Natural killer cell (primary cell): ENCODE measurements around the gene GPR52. TPM values are rescaled to one million over a fixed set of nuclear protein-coding genes. Genes with fewer than 3 reads are reported as not detected.

Experiments used
- ATAC-seq, 3 donors: fragments of 150-1000 bp in 2 of 3; fragments of 200-7000 bp in 1 of 3; cut with Tn5 transposase; 1 replicate in 1 of 3; 2 replicates in 2 of 3; pipeline ENCODE4 v1.10.0; 2021; ENCODE audit warnings: mild to moderate bottlenecking in 2 of 3, moderate library complexity in 2 of 3
- DNase-seq, 2 donors: peaks; one replicate each; pipeline versions ENCODE4 v3.0.0 to v3.0.0-alpha.2; 2013 to 2021; ENCODE audit warnings: mixed read lengths in 1 of 2
- H3K27ac ChIP-seq: one replicate; pipeline ENCODE4 v1.5.1; 2013; ENCODE audit warnings: mild to moderate bottlenecking, low read length
- H3K27me3 ChIP-seq: one replicate; pipeline ENCODE4 v1.6.1; 2013; ENCODE audit warnings: low read length; ENCODE audit not compliant: control insufficient read depth, insufficient read depth
- H3K36me3 ChIP-seq: one replicate; pipeline ENCODE4 v1.6.1; 2013; ENCODE audit warnings: low read length; ENCODE audit not compliant: control insufficient read depth, insufficient read depth
- H3K4me1 ChIP-seq: one replicate; pipeline ENCODE4 v1.6.1; 2013; ENCODE audit warnings: low read length; ENCODE audit not compliant: control insufficient read depth, insufficient read depth
- H3K4me3 ChIP-seq: one replicate; pipeline ENCODE4 v1.5.1; 2013; ENCODE audit warnings: low read length
- H3K9me3 ChIP-seq: one replicate; pipeline ENCODE4 v1.6.1; 2013; ENCODE audit warnings: low read length; ENCODE audit not compliant: control insufficient read depth, insufficient read depth
- H3K27ac Mint-ChIP-seq, 2 donors: one replicate each; pipeline ENCODE4 v1.8.0; 2022; ENCODE audit warnings: mild to moderate bottlenecking in 2 of 2, mixed read lengths in 2 of 2, moderate library complexity in 1 of 2
- H3K27me3 Mint-ChIP-seq, 2 donors: one replicate each; pipeline ENCODE4 v1.8.0; 2022; ENCODE audit warnings: low read depth in 2 of 2, mixed read lengths in 2 of 2
- H3K36me3 Mint-ChIP-seq: one replicate; pipeline ENCODE4 v1.8.0; 2022; ENCODE audit warnings: mixed read lengths
- H3K4me1 Mint-ChIP-seq, 2 donors: one replicate each; pipeline ENCODE4 v1.8.0; 2022; ENCODE audit warnings: mixed read lengths in 2 of 2
- H3K4me3 Mint-ChIP-seq: one replicate; pipeline ENCODE4 v1.8.0; 2022; ENCODE audit warnings: mild to moderate bottlenecking, moderate library complexity, mixed read lengths
- H3K9me3 Mint-ChIP-seq, 2 donors: one replicate each; pipeline ENCODE4 v1.8.0; 2022; ENCODE audit warnings: mixed read lengths in 2 of 2
- CTCF ChIP-seq: fragments of 200-600 bp; IDR thresholded peaks from one replicate; pipeline ENCODE4 v1.8.0; 2022; ENCODE audit warnings: antibody characterized with exemption
- WGBS: methylation state at CpG from one replicate; pipeline ENCODE4 v1.1.7; 2013; ENCODE audit warnings: missing lambda C conversion rate; ENCODE audit not compliant: insufficient coverage; 5-methylcytosine and 5-hydroxymethylcytosine counted together
- intact Hi-C: fragments of 100-400 bp; cut with micrococcal nuclease; formaldehyde crosslinking; loops from one replicate; pipeline ENCODE4 v1.14.2; 2022
- total RNA-seq, 4 donors: library from RNA; stranded (reverse); fragments of 120-200 nt in 1 of 4; gene quantifications; one replicate each; pipeline versions ENCODE4 v1.2.3 to v1.2.4, GENCODE V29; 2013 to 2022

The GPR52 gene
- total RNA-seq, 3 donors from 2014 or later (not counting 1 experiment from before 2014, with no cell fraction given), result 9.6 to 17.6 (median 14.1) TPM

GRCh38 chr1:174445351-174445750, 2.4 kb upstream of the GPR52 start:
- H3K36me3 Mint-ChIP-seq, result no peaks in the 10 kb centered on the region
- H3K27ac Mint-ChIP-seq, result no peak overlapping the region
- H3K9me3 Mint-ChIP-seq, result no peaks in the 10 kb centered on the region
- ATAC-seq, result no peak
- Histone ChIP-seq H3K27me3 (no peaks in the 10 kb centered on the region), H3K36me3 (no peaks in the 10 kb centered on the region), H3K9me3 (no peaks in the 10 kb centered on the region), H3K27ac (no peak overlapping the region), H3K4me3 (no peak overlapping the region), H3K4me1 (no peaks in the 10 kb centered on the region)
- no peak overlapping the region for H3K4me3 Mint-ChIP-seq
- DNase-seq, result no peak
- TF ChIP-seq CTCF, result no peak
- H3K4me1 Mint-ChIP-seq, result peaks cover 38 to 47% of the 10 kb centered on the region in 2 donors
- intact Hi-C loops, result no loop called here
- H3K27me3 Mint-ChIP-seq, result no peaks in the 10 kb centered on the region

- Mint-ChIP-seq H3K4me1 (peaks cover 38 to 47% of the 10 kb centered on the region in 2 donors), H3K27me3 (no peaks in the 10 kb centered on the region), H3K36me3 (no peaks in the 10 kb centered on the region), H3K27ac (no peak overlapping the region), H3K4me3 (no peak overlapping the region), H3K9me3 (no peaks in the 10 kb centered on the region)
- 98% methylated on average over 5 of the region's 6 CpGs for WGBS
- TF ChIP-seq CTCF, result no peak
- Histone ChIP-seq H3K27ac (no peak overlapping the region), H3K4me3 (no peak overlapping the region), H3K9me3 (no peaks in the 10 kb centered on the region), H3K36me3 (no peaks in the 10 kb centered on the region), H3K4me1 (no peaks in the 10 kb centered on the region), H3K27me3 (no peaks in the 10 kb centered on the region)
- intact Hi-C loops, result no loop called here
- no peak for ATAC-seq
- no peak for DNase-seq
These were observed 1.9 kb upstream of the GPR52 start for GRCh38 chr1:174445817-174446216.

DNA sequence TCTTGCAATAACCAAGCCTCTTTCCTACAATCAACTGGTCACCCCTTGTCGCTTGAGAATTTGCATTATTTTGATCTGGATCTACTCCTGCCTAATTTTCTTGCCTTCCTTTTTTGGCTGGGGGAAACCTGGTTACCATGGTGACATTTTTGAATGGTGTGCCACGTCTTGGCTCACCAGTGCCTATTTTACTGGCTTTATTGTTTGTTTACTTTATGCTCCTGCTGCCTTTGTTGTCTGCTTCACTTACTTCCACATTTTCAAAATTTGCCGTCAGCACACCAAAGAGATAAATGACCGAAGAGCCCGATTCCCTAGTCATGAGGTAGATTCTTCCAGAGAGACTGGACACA, 743 bp downstream of the GPR52 start:
- peaks cover 31 to 40% of the 10 kb centered on the region in 2 donors for H3K4me1 Mint-ChIP-seq
- Histone ChIP-seq H3K36me3 (no peaks in the 10 kb centered on the region), H3K4me3 (no peak overlapping the region), H3K27ac (no peak overlapping the region), H3K27me3 (no peaks in the 10 kb centered on the region), H3K4me1 (no peaks in the 10 kb centered on the region), H3K9me3 (no peaks in the 10 kb centered on the region)
- H3K9me3 Mint-ChIP-seq, result no peaks in the 10 kb centered on the region
- no peaks in the 10 kb centered on the region for H3K27me3 Mint-ChIP-seq
- WGBS, result 75% methylated on average over 5 of the region's 5 CpGs
- H3K27ac Mint-ChIP-seq, result no peak overlapping the region
- H3K4me3 Mint-ChIP-seq, result no peak overlapping the region
- DNase-seq (no peak), ATAC-seq (no peak)
- no peak for TF ChIP-seq CTCF
- H3K36me3 Mint-ChIP-seq, result no peaks in the 10 kb centered on the region
- intact Hi-C loops, result no loop called here

- no peak overlapping the region for H3K27ac Mint-ChIP-seq
- peaks cover 27 to 36% of the 10 kb centered on the region in 2 donors for H3K4me1 Mint-ChIP-seq
- no peaks in the 10 kb centered on the region for H3K27me3 ChIP-seq
- H3K9me3 ChIP-seq, result no peaks in the 10 kb centered on the region
- no peaks in the 10 kb centered on the region for H3K9me3 Mint-ChIP-seq
- ATAC-seq (no peak), DNase-seq (no peak)
- no peak for TF ChIP-seq CTCF
- no peaks in the 10 kb centered on the region for H3K36me3 ChIP-seq
- no peak overlapping the region for H3K4me3 Mint-ChIP-seq
- H3K27me3 Mint-ChIP-seq, result no peaks in the 10 kb centered on the region
- intact Hi-C loops, result no loop called here
- 60% methylated on average over 4 of the region's 5 CpGs for WGBS
- no peak overlapping the region for H3K4me3 ChIP-seq
- H3K36me3 Mint-ChIP-seq, result no peaks in the 10 kb centered on the region
- no peaks in the 10 kb centered on the region for H3K4me1 ChIP-seq
- no peak overlapping the region for H3K27ac ChIP-seq
These were observed 1.2 kb downstream of the GPR52 start for GRCh38 chr1:174448974-174449373.
